Fibroblast of the aortic adventitia (primary cell): Measurements from ENCODE around the gene MAGI3. TPM values are rescaled to one million over a fixed set of nuclear protein-coding genes. Genes with fewer than 3 reads are reported as not detected.
"Not testable (repeated sequence)": the region's sequence is repeated elsewhere in the genome, so short reads cannot be mapped to it uniquely, and the experiment has no call there.

Source experiments
- DNase-seq: peaks from one replicate; pipeline ENCODE4 v3.0.0-alpha.2; 2010; ENCODE audit warnings: low read depth
- H3K4me3 ChIP-seq: 2 replicates; pipeline ENCODE4 v1.5.1; 2011; ENCODE audit warnings: low read depth, mild to moderate bottlenecking, control low read depth, low read length, moderate library complexity
- total RNA-seq: library from RNA; depleted of rRNA; stranded (reverse); fragments of >200 nt; gene quantifications from 2 replicates; pipeline ENCODE4 v1.2.3, GENCODE V29; 2012; ENCODE audit warnings: low replicate concordance
- TF ChIP-seq, protein P1 (sequence below): IDR thresholded peaks from 2 replicates; pipeline ENCODE4 v1.5.1; 2011; ENCODE audit warnings: mild to moderate bottlenecking, low read length, control low read depth, inconsistent platforms; ENCODE audit not compliant: insufficient read depth

MAGI3 gene
- total RNA-seq, 1 donor: 16.1 TPM

GRCh38 chr1:113456967-113457366 is 66.7 kb downstream of the MAGI3 start:
- TF ChIP-seq, protein P1, sequence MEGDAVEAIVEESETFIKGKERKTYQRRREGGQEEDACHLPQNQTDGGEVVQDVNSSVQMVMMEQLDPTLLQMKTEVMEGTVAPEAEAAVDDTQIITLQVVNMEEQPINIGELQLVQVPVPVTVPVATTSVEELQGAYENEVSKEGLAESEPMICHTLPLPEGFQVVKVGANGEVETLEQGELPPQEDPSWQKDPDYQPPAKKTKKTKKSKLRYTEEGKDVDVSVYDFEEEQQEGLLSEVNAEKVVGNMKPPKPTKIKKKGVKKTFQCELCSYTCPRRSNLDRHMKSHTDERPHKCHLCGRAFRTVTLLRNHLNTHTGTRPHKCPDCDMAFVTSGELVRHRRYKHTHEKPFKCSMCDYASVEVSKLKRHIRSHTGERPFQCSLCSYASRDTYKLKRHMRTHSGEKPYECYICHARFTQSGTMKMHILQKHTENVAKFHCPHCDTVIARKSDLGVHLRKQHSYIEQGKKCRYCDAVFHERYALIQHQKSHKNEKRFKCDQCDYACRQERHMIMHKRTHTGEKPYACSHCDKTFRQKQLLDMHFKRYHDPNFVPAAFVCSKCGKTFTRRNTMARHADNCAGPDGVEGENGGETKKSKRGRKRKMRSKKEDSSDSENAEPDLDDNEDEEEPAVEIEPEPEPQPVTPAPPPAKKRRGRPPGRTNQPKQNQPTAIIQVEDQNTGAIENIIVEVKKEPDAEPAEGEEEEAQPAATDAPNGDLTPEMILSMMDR: no peak
- H3K4me3 ChIP-seq: no peak overlapping the region
- peak; percentile 97 for DNase-seq

DNA sequence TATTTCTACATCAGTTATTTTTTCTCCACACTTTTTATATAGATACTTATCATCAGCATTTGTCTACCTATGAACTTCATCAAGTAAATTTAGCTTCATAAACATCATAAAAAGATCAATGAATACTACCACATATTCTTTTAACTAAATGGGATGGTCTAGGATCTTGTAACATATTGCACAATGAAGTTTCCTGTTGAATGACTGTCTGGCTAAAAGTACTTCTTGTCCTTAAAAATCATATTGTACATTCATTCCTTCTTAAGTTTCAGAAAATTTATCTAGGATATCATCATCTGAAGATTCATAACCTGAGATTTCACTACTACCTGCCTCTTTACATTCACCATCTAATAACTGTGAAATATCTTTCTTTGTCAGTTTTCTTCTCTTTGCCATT is 69.0 kb downstream of the MAGI3 start:
- DNase-seq: peak; percentile 21
- TF ChIP-seq, protein P1: no peak
- no peak overlapping the region for H3K4me3 ChIP-seq

- H3K4me3 ChIP-seq: no peak overlapping the region
- TF ChIP-seq, protein P1: no peak
- no peak for DNase-seq
These were observed 77.7 kb downstream of the MAGI3 start for GRCh38 chr1:113467991-113468390.

DNA sequence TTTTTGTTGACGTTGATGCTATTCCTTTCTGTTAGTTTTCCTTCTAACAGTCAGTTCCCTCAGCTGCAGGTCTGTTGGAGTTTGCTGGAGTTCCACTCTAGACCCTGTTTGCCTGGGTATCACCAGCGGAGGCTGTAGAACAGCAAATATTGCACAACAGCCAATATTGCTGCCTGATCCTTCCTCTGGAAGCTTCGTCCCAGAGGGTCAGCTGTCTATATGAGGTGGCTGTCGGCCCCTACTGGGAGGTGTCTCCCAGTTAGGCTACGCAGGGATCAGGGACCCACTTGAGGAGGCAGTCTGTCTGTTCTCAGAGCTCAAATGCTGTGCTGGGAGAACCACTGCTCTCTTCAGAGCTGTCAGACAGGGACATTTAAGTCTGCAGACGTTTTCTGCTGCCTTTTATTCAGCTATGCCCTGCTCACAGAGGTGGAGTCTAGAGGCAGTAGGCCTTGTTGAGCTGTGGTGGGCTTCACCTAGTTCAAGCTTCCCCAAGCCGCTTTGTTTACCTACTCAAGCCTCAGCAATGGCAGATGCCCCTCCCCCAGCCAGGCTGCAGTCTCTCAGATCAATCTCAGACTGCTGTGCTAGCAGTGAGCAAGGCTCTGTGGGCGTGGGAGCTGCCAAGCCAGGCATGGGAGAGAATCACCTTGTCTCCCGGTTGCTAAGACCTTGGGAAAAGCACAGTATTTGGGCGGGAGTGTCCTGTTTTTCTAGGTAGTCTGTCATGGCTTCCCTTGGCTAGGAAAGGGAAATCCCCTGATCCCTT is 88.3 kb downstream of the MAGI3 start:
- not testable (repeated sequence) for H3K4me3 ChIP-seq, DNase-seq

GRCh38 chr1:113479713-113480676 is 89.7 kb downstream of the MAGI3 start:
- TF ChIP-seq, protein P1: no peak
- DNase-seq: no peak
- H3K4me3 ChIP-seq: no peak overlapping the region

DNA sequence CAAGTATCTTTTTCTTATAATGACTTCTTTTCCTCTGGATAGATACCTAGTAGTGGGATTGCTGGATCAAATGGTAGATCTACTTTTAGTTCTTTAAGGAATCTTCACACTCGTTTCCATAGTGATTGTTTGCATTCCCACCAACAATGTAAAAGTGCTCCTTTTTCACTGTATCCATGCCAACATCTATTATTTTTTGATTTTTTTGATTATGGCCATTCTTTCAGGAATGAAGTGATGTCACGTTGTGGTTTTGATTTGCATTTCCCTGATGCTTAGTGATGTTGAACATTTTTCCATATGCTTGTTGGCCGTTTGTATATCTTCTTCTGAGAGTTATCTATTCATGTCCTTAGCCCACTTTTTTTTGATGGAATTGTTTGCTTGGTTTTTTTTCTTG is 94.8 kb downstream of the MAGI3 start:
- not testable (repeated sequence) for H3K4me3 ChIP-seq, DNase-seq

DNA sequence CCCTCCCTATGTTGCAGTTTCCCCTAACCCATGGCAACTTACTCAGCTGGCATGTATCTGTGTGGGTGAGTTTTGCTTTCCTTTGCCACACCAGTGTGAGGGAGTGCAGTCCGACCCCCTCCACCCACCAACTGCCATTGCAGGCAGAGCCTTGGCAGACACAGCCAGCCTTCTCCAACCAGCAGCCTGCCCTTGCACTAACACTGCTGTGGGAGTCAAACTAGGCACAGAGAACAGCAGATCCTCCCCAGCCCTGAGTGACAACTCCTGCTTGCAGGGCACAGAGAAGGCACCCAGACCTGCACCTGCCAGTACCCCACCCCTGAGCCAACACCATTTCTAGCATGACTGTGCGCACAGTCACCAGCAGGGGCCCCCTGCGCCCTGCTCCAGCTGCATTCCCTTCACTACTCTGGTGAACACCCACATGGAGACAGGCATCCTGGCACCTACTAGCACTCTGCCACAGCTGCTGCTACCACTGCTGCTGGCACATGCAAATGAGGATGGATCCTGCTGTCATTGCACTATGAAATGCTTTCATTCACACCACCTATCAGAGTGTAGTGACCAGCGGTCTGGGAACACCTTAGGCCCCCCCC is 98.4 kb downstream of the MAGI3 start:
- no peak overlapping the region for H3K4me3 ChIP-seq
- no peak for DNase-seq
- TF ChIP-seq, protein P1: peak; percentile 0
